ENCODE measurements around the gene SMAD5.
A peak's percentile ranks its signal among the peaks of the same experiment; 100 is the strongest.

Gene SMAD5

GRCh38 chr5:136120529-136120928 is 12.1 kb upstream of the SMAD5 start:
- Histone ChIP-seq H3K27me3 (ENCODE audit: insufficient read depth, low read length) (no peaks in the 10 kb centered on the region), H3K4me1 (ENCODE audit: insufficient read depth, low read length) (no peaks in the 10 kb centered on the region), H3K4me3 (ENCODE audit: low read length) (no peak overlapping the region), H3K9me3 (ENCODE audit: insufficient read depth, low read depth, low read length) (no peaks in the 10 kb centered on the region), H3K9ac (ENCODE audit: low read depth, low read length) (no peak overlapping the region), H3K36me3 (ENCODE audit: insufficient read depth, low read length) (no peaks in the 10 kb centered on the region), H3K27ac (ENCODE audit: low read depth, low read length) (no peak overlapping the region)
- 94% methylated on average over 5 of the region's 5 CpGs for WGBS

GRCh38 chr5:136123236-136123768 is 9.3 kb upstream of the SMAD5 start:
- Histone ChIP-seq H3K4me1 (ENCODE audit: insufficient read depth, low read length) (no peaks in the 10 kb centered on the region), H3K9ac (ENCODE audit: low read depth, low read length) (no peak overlapping the region), H3K36me3 (ENCODE audit: insufficient read depth, low read length) (no peaks in the 10 kb centered on the region), H3K27ac (ENCODE audit: low read depth, low read length) (no peak overlapping the region), H3K4me3 (ENCODE audit: low read length) (no peak overlapping the region), H3K9me3 (ENCODE audit: insufficient read depth, low read depth, low read length) (no peaks in the 10 kb centered on the region), H3K27me3 (ENCODE audit: insufficient read depth, low read length) (0 out of 2 replicates have a peak, but pooled peaks cover 5% of the 10 kb centered on the region)
- 85% methylated on average over 1 of the region's 1 CpG for WGBS

- Histone ChIP-seq H3K27me3 (ENCODE audit: insufficient read depth, low read length) (peaks cover 10% of the 10 kb centered on the region; the same call in 1 of the 2 replicates), H3K36me3 (ENCODE audit: insufficient read depth, low read length) (no peaks in the 10 kb centered on the region), H3K27ac (ENCODE audit: low read depth, low read length) (no peak overlapping the region), H3K4me1 (ENCODE audit: insufficient read depth, low read length) (peaks cover 6% of the 10 kb centered on the region), H3K9me3 (ENCODE audit: insufficient read depth, low read depth, low read length) (no peaks in the 10 kb centered on the region), H3K4me3 (ENCODE audit: low read length) (no peak overlapping the region), H3K9ac (ENCODE audit: low read depth, low read length) (no peak overlapping the region)
- 94% methylated on average over 3 of the region's 3 CpGs for WGBS
Measured at GRCh38 chr5:136127560-136127959, 5.1 kb upstream of the SMAD5 start.

GRCh38 chr5:136128481-136128880 is 4.2 kb upstream of the SMAD5 start:
- WGBS = 88% methylated on average over 4 of the region's 4 CpGs
- Histone ChIP-seq H3K4me3 (ENCODE audit: low read length) (no peak overlapping the region), H3K36me3 (ENCODE audit: insufficient read depth, low read length) (no peaks in the 10 kb centered on the region), H3K27me3 (ENCODE audit: insufficient read depth, low read length) (peaks cover 10% of the 10 kb centered on the region; the same call in 1 of the 2 replicates), H3K4me1 (ENCODE audit: insufficient read depth, low read length) (peaks cover 6% of the 10 kb centered on the region), H3K27ac (ENCODE audit: low read depth, low read length) (no peak overlapping the region), H3K9ac (ENCODE audit: low read depth, low read length) (no peak overlapping the region), H3K9me3 (ENCODE audit: insufficient read depth, low read depth, low read length) (no peaks in the 10 kb centered on the region)

- 93% methylated on average over 1 of the region's 1 CpG for WGBS
- Histone ChIP-seq H3K4me3 (ENCODE audit: low read length) (no peak overlapping the region), H3K27ac (ENCODE audit: low read depth, low read length) (no peak overlapping the region)
Measured at GRCh38 chr5:136129445-136129844, 3.2 kb upstream of the SMAD5 start.

GRCh38 chr5:136130581-136130980 is 2.1 kb upstream of the SMAD5 start:
- 86% methylated on average over 2 of the region's 2 CpGs for WGBS
- no peak overlapping the region for H3K9ac ChIP-seq (ENCODE audit: low read depth, low read length)
- H3K9me3 ChIP-seq (ENCODE audit: insufficient read depth, low read depth, low read length) = no peaks in the 10 kb centered on the region
- H3K27me3 ChIP-seq (ENCODE audit: insufficient read depth, low read length) = peaks cover 10% of the 10 kb centered on the region; the same call in 1 of the 2 replicates
- H3K4me1 ChIP-seq (ENCODE audit: insufficient read depth, low read length) = peaks cover 19% of the 10 kb centered on the region
- no peak overlapping the region for H3K4me3 ChIP-seq (ENCODE audit: low read length)
- H3K36me3 ChIP-seq (ENCODE audit: insufficient read depth, low read length) = peaks cover 5% of the 10 kb centered on the region; the same call in 1 of the 2 replicates
- H3K27ac ChIP-seq (ENCODE audit: low read depth, low read length) = no peak overlapping the region

More at GRCh38 chr5:136129445-136129844, 3.2 kb upstream of the SMAD5 start:
- peaks cover 10% of the 10 kb centered on the region; the same call in 1 of the 2 replicates for H3K27me3 ChIP-seq (ENCODE audit: insufficient read depth, low read length)
- H3K9ac ChIP-seq (ENCODE audit: low read depth, low read length) = no peak overlapping the region
- no peaks in the 10 kb centered on the region for H3K9me3 ChIP-seq (ENCODE audit: insufficient read depth, low read depth, low read length)
- H3K36me3 ChIP-seq (ENCODE audit: insufficient read depth, low read length) = no peaks in the 10 kb centered on the region
- H3K4me1 ChIP-seq (ENCODE audit: insufficient read depth, low read length) = peaks cover 12% of the 10 kb centered on the region

- peak overlapping the region; percentile 42; the same call in 1 of the 2 replicates for H3K9ac ChIP-seq (ENCODE audit: low read depth, low read length)
- peak overlapping the region; percentile 85 for H3K4me3 ChIP-seq (ENCODE audit: low read length)
- peak overlapping the region; percentile 58; the same call in 1 of the 2 replicates for H3K27ac ChIP-seq (ENCODE audit: low read depth, low read length)
- no peaks in the 10 kb centered on the region for H3K9me3 ChIP-seq (ENCODE audit: insufficient read depth, low read depth, low read length)
- H3K27me3 ChIP-seq (ENCODE audit: insufficient read depth, low read length) = peaks cover 10% of the 10 kb centered on the region; the same call in 1 of the 2 replicates
- 76% methylated on average over 5 of the region's 6 CpGs for WGBS
- peaks cover 5% of the 10 kb centered on the region; the same call in 1 of the 2 replicates for H3K36me3 ChIP-seq (ENCODE audit: insufficient read depth, low read length)
- peaks cover 19% of the 10 kb centered on the region for H3K4me1 ChIP-seq (ENCODE audit: insufficient read depth, low read length)
Measured at GRCh38 chr5:136132087-136132486, 558 bp upstream of the SMAD5 start.

GRCh38 chr5:136133222-136133921 is 727 bp downstream of the SMAD5 start:
- peaks cover 5% of the 10 kb centered on the region; the same call in 1 of the 2 replicates for H3K36me3 ChIP-seq (ENCODE audit: insufficient read depth, low read length)
- WGBS = under 1% methylated on average over 32 of the region's 32 CpGs
- H3K9ac ChIP-seq (ENCODE audit: low read depth, low read length) = peak overlapping the region; percentile 89
- peaks cover 5% of the 10 kb centered on the region; the same call in 1 of the 2 replicates for H3K27me3 ChIP-seq (ENCODE audit: insufficient read depth, low read length)
- peaks cover 19% of the 10 kb centered on the region for H3K4me1 ChIP-seq (ENCODE audit: insufficient read depth, low read length)
- H3K9me3 ChIP-seq (ENCODE audit: insufficient read depth, low read depth, low read length) = no peaks in the 10 kb centered on the region
- peak overlapping the region; percentile 89 for H3K27ac ChIP-seq (ENCODE audit: low read depth, low read length)
- H3K4me3 ChIP-seq (ENCODE audit: low read length) = peak overlapping the region; percentile 85

- Histone ChIP-seq H3K9me3 (ENCODE audit: insufficient read depth, low read depth, low read length) (no peaks in the 10 kb centered on the region), H3K27me3 (ENCODE audit: insufficient read depth, low read length) (peaks cover 5% of the 10 kb centered on the region; the same call in 1 of the 2 replicates), H3K36me3 (ENCODE audit: insufficient read depth, low read length) (peaks cover 5% of the 10 kb centered on the region; the same call in 1 of the 2 replicates), H3K9ac (ENCODE audit: low read depth, low read length) (peak overlapping the region; percentile 89), H3K4me3 (ENCODE audit: low read length) (peak overlapping the region; percentile 85), H3K4me1 (ENCODE audit: insufficient read depth, low read length) (peaks cover 19% of the 10 kb centered on the region), H3K27ac (ENCODE audit: low read depth, low read length) (no peak overlapping the region; the same call in 1 of the 2 replicates)
- WGBS = 8% methylated on average over 5 of the region's 5 CpGs
Measured at GRCh38 chr5:136133922-136134379, 1.3 kb downstream of the SMAD5 start.

GRCh38 chr5:136134653-136135052 is 2.0 kb downstream of the SMAD5 start:
- H3K4me3 ChIP-seq (ENCODE audit: low read length) = peak overlapping the region; percentile 85
- H3K36me3 ChIP-seq (ENCODE audit: insufficient read depth, low read length) = peaks cover 5% of the 10 kb centered on the region; the same call in 1 of the 2 replicates
- no peak overlapping the region for H3K27ac ChIP-seq (ENCODE audit: low read depth, low read length)
- H3K4me1 ChIP-seq (ENCODE audit: insufficient read depth, low read length) = peaks cover 19% of the 10 kb centered on the region
- WGBS = 88% methylated on average over 1 of the region's 1 CpG
- peak overlapping the region; percentile 8; the same call in 1 of the 2 replicates for H3K9ac ChIP-seq (ENCODE audit: low read depth, low read length)
- no peaks in the 10 kb centered on the region for H3K27me3 ChIP-seq (ENCODE audit: insufficient read depth, low read length)
- no peaks in the 10 kb centered on the region for H3K9me3 ChIP-seq (ENCODE audit: insufficient read depth, low read depth, low read length)

GRCh38 chr5:136135536-136135935 is 2.9 kb downstream of the SMAD5 start:
- WGBS = 93% methylated on average over 2 of the region's 2 CpGs
- H3K4me1 ChIP-seq (ENCODE audit: insufficient read depth, low read length) = peaks cover 19% of the 10 kb centered on the region
- no peak overlapping the region for H3K4me3 ChIP-seq (ENCODE audit: low read length)
- H3K27ac ChIP-seq (ENCODE audit: low read depth, low read length) = no peak overlapping the region
- H3K9me3 ChIP-seq (ENCODE audit: insufficient read depth, low read depth, low read length) = no peaks in the 10 kb centered on the region
- H3K27me3 ChIP-seq (ENCODE audit: insufficient read depth, low read length) = no peaks in the 10 kb centered on the region
- no peak overlapping the region for H3K9ac ChIP-seq (ENCODE audit: low read depth, low read length)
- peaks cover 5% of the 10 kb centered on the region; the same call in 1 of the 2 replicates for H3K36me3 ChIP-seq (ENCODE audit: insufficient read depth, low read length)

Data from HUES64 (cell line).